Nephron progenitor cell (in vitro differentiated cells): ENCODE results near the gene FAM118A.

Source experiments
- DNase-seq: peaks from one replicate; pipeline ENCODE4 v3.0.0; 2021
- H3K27ac Mint-ChIP-seq: 2 replicates; pipeline ENCODE4 v1.8.0; 2021; ENCODE audit warnings: mild to moderate bottlenecking, moderate library complexity, mixed read lengths
- H3K27me3 Mint-ChIP-seq: 2 replicates; pipeline ENCODE4 v1.8.0; 2021; ENCODE audit warnings: mild to moderate bottlenecking, low read depth, mixed read lengths; ENCODE audit not compliant: poor library complexity
- H3K36me3 Mint-ChIP-seq: 2 replicates; pipeline ENCODE4 v1.8.0; 2021; ENCODE audit warnings: low read depth, mixed read lengths
- H3K4me1 Mint-ChIP-seq: 2 replicates; pipeline ENCODE4 v1.8.0; 2021; ENCODE audit warnings: mixed read lengths
- H3K4me3 Mint-ChIP-seq: 2 replicates; pipeline ENCODE4 v1.8.0; 2021; ENCODE audit warnings: mild to moderate bottlenecking, moderate library complexity, mixed read lengths
- H3K9me3 Mint-ChIP-seq: 2 replicates; pipeline ENCODE4 v1.8.0; 2021; ENCODE audit warnings: mild to moderate bottlenecking, moderate library complexity, mixed read lengths
- CTCF ChIP-seq: fragments of 200-600 bp; sonication (generic); IDR thresholded peaks from 2 replicates; pipeline ENCODE4 v1.5.0; 2021; ENCODE audit warnings: antibody characterized with exemption

FAM118A gene

GRCh38 chr22:45263463-45264269 lies 46.1 kb upstream of the FAM118A start:
- peak; percentile 56 for TF ChIP-seq CTCF
- H3K27ac Mint-ChIP-seq, result no peak overlapping the region
- H3K9me3 Mint-ChIP-seq, result no peaks in the 10 kb centered on the region
- peaks cover 14% of the 10 kb centered on the region for H3K27me3 Mint-ChIP-seq
- H3K36me3 Mint-ChIP-seq, result no peaks in the 10 kb centered on the region
- peak; percentile 70 for DNase-seq
- peaks cover 14% of the 10 kb centered on the region for H3K4me1 Mint-ChIP-seq
- H3K4me3 Mint-ChIP-seq, result no peak overlapping the region

GRCh38 chr22:45265535-45265934 lies 44.2 kb upstream of the FAM118A start:
- no peak overlapping the region for H3K27ac Mint-ChIP-seq
- H3K4me1 Mint-ChIP-seq, result peaks cover 28% of the 10 kb centered on the region
- H3K27me3 Mint-ChIP-seq, result peaks cover 25% of the 10 kb centered on the region
- TF ChIP-seq CTCF, result no peak
- no peaks in the 10 kb centered on the region for H3K36me3 Mint-ChIP-seq
- H3K9me3 Mint-ChIP-seq, result no peaks in the 10 kb centered on the region
- DNase-seq, result no peak
- no peak overlapping the region for H3K4me3 Mint-ChIP-seq

GRCh38 chr22:45268167-45268957 lies 41.4 kb upstream of the FAM118A start:
- Mint-ChIP-seq H3K9me3 (no peaks in the 10 kb centered on the region), H3K4me3 (peak overlapping the region; percentile 87), H3K27me3 (peaks cover 26% of the 10 kb centered on the region), H3K4me1 (peaks cover 34% of the 10 kb centered on the region), H3K27ac (peak overlapping the region; percentile 91), H3K36me3 (no peaks in the 10 kb centered on the region)
- DNase-seq, result peak; percentile 86
- TF ChIP-seq CTCF, result no peak

GRCh38 chr22:45268958-45269844 lies 40.5 kb upstream of the FAM118A start:
- Mint-ChIP-seq H3K9me3 (no peaks in the 10 kb centered on the region), H3K4me3 (peak overlapping the region; percentile 87), H3K27me3 (peaks cover 31% of the 10 kb centered on the region), H3K4me1 (peaks cover 34% of the 10 kb centered on the region), H3K27ac (peak overlapping the region; percentile 91), H3K36me3 (no peaks in the 10 kb centered on the region)
- peak; percentile 86 for TF ChIP-seq CTCF
- peak; percentile 98 for DNase-seq

GRCh38 chr22:45270095-45271020 lies 39.4 kb upstream of the FAM118A start:
- peak overlapping the region; percentile 83 for H3K4me3 Mint-ChIP-seq
- H3K36me3 Mint-ChIP-seq, result no peaks in the 10 kb centered on the region
- H3K4me1 Mint-ChIP-seq, result peaks cover 35% of the 10 kb centered on the region
- TF ChIP-seq CTCF, result no peak
- DNase-seq, result no peak
- peaks cover 35% of the 10 kb centered on the region for H3K27me3 Mint-ChIP-seq
- H3K27ac Mint-ChIP-seq, result no peak overlapping the region
- no peaks in the 10 kb centered on the region for H3K9me3 Mint-ChIP-seq
